NCI-H187 (cell line): ENCODE results near the gene FSTL5.

Source experiments
- DNase-seq, 2 experiments: peaks; one replicate each; lab custom pipeline; 2025; lab: John Stamatoyannopoulos, UW

The FSTL5 gene

GRCh38 chr4:161454860-161455259, 708.9 kb downstream of the FSTL5 start:
- no peak for DNase-seq

- DNase-seq: no peak
These were observed 715.1 kb downstream of the FSTL5 start for GRCh38 chr4:161448550-161449180.

GRCh38 chr4:161444626-161445025, 719.2 kb downstream of the FSTL5 start:
- no peak for DNase-seq

- no peak for DNase-seq
These were observed 720.9 kb downstream of the FSTL5 start for GRCh38 chr4:161442921-161443320.

- no peak for DNase-seq
These were observed 725.7 kb downstream of the FSTL5 start for GRCh38 chr4:161438096-161438495.

GRCh38 chr4:161428180-161428965, 735.4 kb downstream of the FSTL5 start:
- no peak for DNase-seq

- no peak for DNase-seq
These were observed 744.0 kb downstream of the FSTL5 start for GRCh38 chr4:161419822-161420221.

- no peak for DNase-seq
These were observed 751.9 kb downstream of the FSTL5 start for GRCh38 chr4:161411901-161412300.

- no peak for DNase-seq
These were observed 759.3 kb downstream of the FSTL5 start for GRCh38 chr4:161404346-161405110.

GRCh38 chr4:161403781-161404180, 760.0 kb downstream of the FSTL5 start:
- DNase-seq: no peak

- DNase-seq: no peak
These were observed 770.2 kb downstream of the FSTL5 start for GRCh38 chr4:161393602-161394001.

GRCh38 chr4:161382655-161383054, 781.1 kb downstream of the FSTL5 start:
- DNase-seq: no peak

- DNase-seq: no peak
These were observed 787.5 kb downstream of the FSTL5 start for GRCh38 chr4:161376275-161376674.

GRCh38 chr4:161364681-161365080, 799.1 kb downstream of the FSTL5 start:
- DNase-seq: no peak

GRCh38 chr4:161360982-161361381, 802.8 kb downstream of the FSTL5 start:
- no peak for DNase-seq

GRCh38 chr4:161359491-161359890, 804.3 kb downstream of the FSTL5 start:
- no peak for DNase-seq

GRCh38 chr4:161356351-161356750, 807.4 kb downstream of the FSTL5 start:
- DNase-seq: no peak

GRCh38 chr4:161350946-161351345, 812.9 kb downstream of the FSTL5 start:
- DNase-seq: no peak

- no peak for DNase-seq
These were observed 818.1 kb downstream of the FSTL5 start for GRCh38 chr4:161345741-161346140.

- no peak for DNase-seq
These were observed 820.2 kb downstream of the FSTL5 start for GRCh38 chr4:161343569-161343950.

- DNase-seq: no peak
These were observed 820.8 kb downstream of the FSTL5 start for GRCh38 chr4:161342881-161343568.

- DNase-seq: no peak
These were observed 827.2 kb downstream of the FSTL5 start for GRCh38 chr4:161336621-161337020.
